Gastrocnemius medialis (tissue), 4 donors: ENCODE measurements around the gene METTL26. TPM values are rescaled to one million over a fixed set of nuclear protein-coding genes. Genes with fewer than 3 reads are reported as not detected.

ENCODE experiments used
- ATAC-seq, 2 donors: fragments of 150-250 bp; one replicate each; pipeline ENCODE4 v1.9.1; 2016
- DNase-seq, 2 donors: peaks; one replicate each; pipeline ENCODE4 v3.0.0-alpha.2; 2019
- H3K27ac ChIP-seq, 4 donors: fragments of 200-600 bp; sonication (generic); 1 replicate in 1 of 4; 2 replicates in 3 of 4; pipeline ENCODE4 v1.5.1; 2016 to 2018; ENCODE audit warnings: mild to moderate bottlenecking in 2 of 4, moderate library complexity in 1 of 4
- H3K27me3 ChIP-seq, 3 donors: fragments of 200-600 bp; sonication (generic) in 2 of 3; 1 replicate in 1 of 3; 2 replicates in 2 of 3; pipeline versions ENCODE4 v1.5.1 to v1.6.0; 2016 to 2019; ENCODE audit warnings: mild to moderate bottlenecking in 1 of 3, moderate library complexity in 1 of 3
- H3K36me3 ChIP-seq, 2 donors: fragments of 200-600 bp; sonication (generic) in 1 of 2; one replicate each; pipeline ENCODE4 v1.5.1; 2017 to 2018
- H3K4me1 ChIP-seq, 2 donors: fragments of 200-600 bp; sonication (generic) in 1 of 2; one replicate each; pipeline ENCODE4 v1.5.1; 2016 to 2017; ENCODE audit warnings: mild to moderate bottlenecking in 2 of 2
- H3K4me3 ChIP-seq, 4 donors: fragments of 200-600 bp; sonication (generic) in 3 of 4; 1 replicate in 1 of 4; 2 replicates in 3 of 4; pipeline ENCODE4 v1.5.1; 2016 to 2019; ENCODE audit warnings: mild to moderate bottlenecking in 2 of 4
- H3K9me3 ChIP-seq, 3 donors: fragments of 200-600 bp; sonication (generic) in 2 of 3; 1 replicate in 1 of 3; 2 replicates in 2 of 3; pipeline ENCODE4 v1.5.1; 2016 to 2019
- CTCF ChIP-seq, 5 experiments: fragments of 450-650 bp in 3 of 5; fragments of 200-600 bp in 2 of 5; sonication (generic) in 2 of 5; IDR thresholded peaks in 4 of 5; conservative IDR thresholded peaks in 1 of 5; 1 replicate in 4 of 5; 2 replicates in 1 of 5; pipeline ENCODE4 v1.5.1; 2016 to 2019; ENCODE audit warnings: antibody characterized with exemption in 5 of 5, mild to moderate bottlenecking in 3 of 5, moderate library complexity in 3 of 5
- POLR2A ChIP-seq, 2 donors: fragments of 450-650 bp; IDR thresholded peaks; one replicate each; pipeline ENCODE4 v1.6.1; 2017; ENCODE audit warnings: antibody characterized with exemption in 2 of 2, mild to moderate bottlenecking in 2 of 2, moderate library complexity in 2 of 2
- in situ Hi-C, 4 donors: fragments of 200-750 bp; cut with MboI; loops; one replicate each; pipeline versions ENCODE4 v1.15.0 to v1.8.0; 2017; ENCODE audit warnings: low sequenced_read_pairs in 4 of 4
- intact Hi-C: fragments of 100-400 bp; cut with DNase I; formaldehyde crosslinking; loops from one replicate; pipeline ENCODE4 v1.15.1; 2023; ENCODE audit warnings: low total_unique reads
- total RNA-seq, 4 donors: library from RNA; depleted of rRNA; stranded (reverse); fragments of >200 nt; gene quantifications; one replicate each; pipeline versions ENCODE4 v1.1.0 to v1.2.3, GENCODE V29; 2016

METTL26 gene
- total RNA-seq, 4 donors from 2014 or later, result 114 to 212 (median 141) TPM

- no peak overlapping the region for H3K27ac ChIP-seq
- intact Hi-C loops, result no loop called here
- no peak for DNase-seq
These were observed 18.2 kb downstream of the METTL26 start for GRCh38 chr16:617855-618254.

GRCh38 chr16:616733-617586 lies 19.1 kb downstream of the METTL26 start:
- Histone ChIP-seq H3K27ac (no peak overlapping the region), H3K27me3 (no peaks in the 10 kb centered on the region), H3K36me3 (no peaks in the 10 kb centered on the region), H3K4me3 (no peak overlapping the region), H3K9me3 (no peaks in the 10 kb centered on the region), H3K4me1 (no peaks in the 10 kb centered on the region)
- ATAC-seq, result no peak
- no peak for DNase-seq
- intact Hi-C loops, result no loop called here
- in situ Hi-C loops, result no loop called here
- TF ChIP-seq CTCF (IDR thresholded peaks at IDR 0.05 in 4 of 5, conservative IDR thresholded peaks at IDR 0.05 in 1 of 5) (no peak), POLR2A (IDR thresholded peaks at IDR 0.05) (no peak)

More at GRCh38 chr16:617855-618254, 18.2 kb downstream of the METTL26 start:
- H3K4me3 ChIP-seq, result no peak overlapping the region
- no peaks in the 10 kb centered on the region for H3K9me3 ChIP-seq
- in situ Hi-C loops, result no loop called here
- no peak for TF ChIP-seq CTCF (IDR thresholded peaks at IDR 0.05 in 4 of 5, conservative IDR thresholded peaks at IDR 0.05 in 1 of 5)
- H3K4me1 ChIP-seq, result no peaks in the 10 kb centered on the region
- no peaks in the 10 kb centered on the region for H3K36me3 ChIP-seq
- no peak for ATAC-seq
- H3K27me3 ChIP-seq, result no peaks in the 10 kb centered on the region

GRCh38 chr16:615122-615521 lies 21.0 kb downstream of the METTL26 start:
- H3K36me3 ChIP-seq, result no peaks in the 10 kb centered on the region
- intact Hi-C loops (no loop called here), in situ Hi-C loops (no loop called here)
- TF ChIP-seq CTCF (IDR thresholded peaks at IDR 0.05 in 4 of 5, conservative IDR thresholded peaks at IDR 0.05 in 1 of 5) (no peak), POLR2A (IDR thresholded peaks at IDR 0.05) (no peak)
- no peak for DNase-seq
- no peak for ATAC-seq
- no peaks in the 10 kb centered on the region for H3K27me3 ChIP-seq
- no peak overlapping the region for H3K27ac ChIP-seq
- no peaks in the 10 kb centered on the region for H3K9me3 ChIP-seq
- peaks cover under 1 to 6% of the 10 kb centered on the region in 2 donors for H3K4me1 ChIP-seq
- no peak overlapping the region for H3K4me3 ChIP-seq

GRCh38 chr16:610513-611381 lies 25.4 kb downstream of the METTL26 start:
- Histone ChIP-seq H3K4me1 (peaks cover 11 to 13% of the 10 kb centered on the region in 2 donors), H3K27me3 (no peaks in the 10 kb centered on the region), H3K27ac (peak overlapping the region in 2 of 4 donors; percentile 28 to 41), H3K36me3 (no peaks in the 10 kb centered on the region), H3K9me3 (no peaks in the 10 kb centered on the region), H3K4me3 (no peak overlapping the region)
- DNase-seq (peak in 1 of 2 donors; percentile 65), ATAC-seq (peak; percentile 73 to 94)
- in situ Hi-C loops, result no loop called here
- TF ChIP-seq POLR2A (IDR thresholded peaks at IDR 0.05), result no peak
- TF ChIP-seq CTCF (IDR thresholded peaks at IDR 0.05 in 4 of 5, conservative IDR thresholded peaks at IDR 0.05 in 1 of 5), result peak; percentile 67 to 89 (median 80)
- intact Hi-C loops, result loop anchor here (2.0 kb wide), 1 partner anchor 32 kb away; no protein-coding TSS in a partner anchor
